GM12872 (cell line): ENCODE data around the gene EFTUD2.

ENCODE experiments used
- TF ChIP-seq, protein P1 (sequence below): IDR thresholded peaks from 3 replicates; pipeline ENCODE4 v1.5.1; 2011; ENCODE audit warnings: low read depth, mild to moderate bottlenecking, low read length, moderate library complexity; ENCODE audit not compliant: insufficient read depth

The EFTUD2 gene

DNA sequence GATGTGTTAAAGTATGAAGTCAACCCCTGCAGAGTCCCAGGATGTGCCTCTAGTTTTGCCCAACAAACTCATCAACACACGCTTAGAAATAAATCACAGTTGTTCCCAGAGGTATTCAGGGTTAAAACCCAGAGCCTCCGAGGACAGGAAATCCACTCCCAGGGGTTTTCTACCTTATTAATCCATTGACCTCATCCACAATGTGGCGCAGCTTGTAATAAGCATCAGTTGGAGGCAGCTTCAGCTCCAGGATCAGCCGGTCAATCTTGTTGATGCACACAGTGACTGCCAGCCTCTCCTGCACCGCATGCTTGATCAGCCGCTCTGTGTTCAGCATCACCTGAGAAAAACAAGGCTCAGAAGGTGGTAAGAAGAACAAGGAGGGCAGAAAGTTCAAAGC, 23.5 kb downstream of the EFTUD2 start:
- TF ChIP-seq, protein P1, sequence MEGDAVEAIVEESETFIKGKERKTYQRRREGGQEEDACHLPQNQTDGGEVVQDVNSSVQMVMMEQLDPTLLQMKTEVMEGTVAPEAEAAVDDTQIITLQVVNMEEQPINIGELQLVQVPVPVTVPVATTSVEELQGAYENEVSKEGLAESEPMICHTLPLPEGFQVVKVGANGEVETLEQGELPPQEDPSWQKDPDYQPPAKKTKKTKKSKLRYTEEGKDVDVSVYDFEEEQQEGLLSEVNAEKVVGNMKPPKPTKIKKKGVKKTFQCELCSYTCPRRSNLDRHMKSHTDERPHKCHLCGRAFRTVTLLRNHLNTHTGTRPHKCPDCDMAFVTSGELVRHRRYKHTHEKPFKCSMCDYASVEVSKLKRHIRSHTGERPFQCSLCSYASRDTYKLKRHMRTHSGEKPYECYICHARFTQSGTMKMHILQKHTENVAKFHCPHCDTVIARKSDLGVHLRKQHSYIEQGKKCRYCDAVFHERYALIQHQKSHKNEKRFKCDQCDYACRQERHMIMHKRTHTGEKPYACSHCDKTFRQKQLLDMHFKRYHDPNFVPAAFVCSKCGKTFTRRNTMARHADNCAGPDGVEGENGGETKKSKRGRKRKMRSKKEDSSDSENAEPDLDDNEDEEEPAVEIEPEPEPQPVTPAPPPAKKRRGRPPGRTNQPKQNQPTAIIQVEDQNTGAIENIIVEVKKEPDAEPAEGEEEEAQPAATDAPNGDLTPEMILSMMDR: no peak

DNA sequence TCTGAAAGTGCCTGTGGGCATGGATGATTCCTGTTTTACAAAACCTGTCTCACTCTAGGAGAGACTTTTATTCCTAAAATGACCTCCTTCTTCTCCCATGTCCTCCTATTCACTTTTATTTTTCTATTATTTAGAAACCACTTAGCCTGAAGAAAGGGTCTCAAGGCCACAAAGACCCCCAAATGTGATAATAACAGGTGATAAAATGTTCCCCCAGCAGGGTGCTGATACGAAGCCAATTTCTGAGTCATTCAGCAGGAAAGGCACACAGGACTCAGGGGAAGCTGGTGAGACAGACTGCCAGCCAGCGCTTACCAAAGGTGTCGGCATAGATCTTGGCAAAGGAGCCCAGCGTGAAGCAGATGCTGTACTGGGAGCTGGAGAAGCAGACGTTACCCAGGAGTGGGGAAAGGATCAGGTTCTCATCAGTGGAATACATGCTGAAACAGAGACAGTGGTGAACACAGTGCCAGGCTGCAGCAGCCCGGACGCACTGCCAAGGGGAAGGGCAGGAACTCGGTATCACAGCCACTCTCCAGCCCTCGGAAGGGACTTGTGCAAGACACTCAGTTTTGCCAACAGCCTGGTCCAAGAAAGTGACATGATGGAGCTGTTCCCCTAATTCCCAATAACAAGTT, 27.0 kb downstream of the EFTUD2 start:
- TF ChIP-seq, protein P1: no peak

DNA sequence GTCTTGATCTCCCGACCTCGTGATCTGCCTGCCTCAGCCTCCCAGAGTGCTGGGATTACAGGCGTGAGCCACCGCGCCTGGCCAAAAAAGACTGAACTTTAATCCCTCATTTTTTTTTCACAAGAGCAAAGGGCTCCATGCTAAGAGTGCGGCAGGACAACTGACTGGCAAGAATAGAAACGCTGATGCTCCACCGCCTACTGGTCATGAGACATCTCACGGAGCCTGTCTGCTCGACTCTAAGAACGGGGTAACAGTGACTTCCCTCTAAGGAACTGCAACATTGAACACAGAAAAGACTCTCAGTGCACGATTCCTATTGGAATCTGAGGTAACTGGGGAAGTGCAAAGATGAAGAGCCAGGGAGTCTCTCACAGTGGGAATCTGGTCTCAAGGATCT, 27.7 kb downstream of the EFTUD2 start:
- TF ChIP-seq, protein P1: no peak

DNA sequence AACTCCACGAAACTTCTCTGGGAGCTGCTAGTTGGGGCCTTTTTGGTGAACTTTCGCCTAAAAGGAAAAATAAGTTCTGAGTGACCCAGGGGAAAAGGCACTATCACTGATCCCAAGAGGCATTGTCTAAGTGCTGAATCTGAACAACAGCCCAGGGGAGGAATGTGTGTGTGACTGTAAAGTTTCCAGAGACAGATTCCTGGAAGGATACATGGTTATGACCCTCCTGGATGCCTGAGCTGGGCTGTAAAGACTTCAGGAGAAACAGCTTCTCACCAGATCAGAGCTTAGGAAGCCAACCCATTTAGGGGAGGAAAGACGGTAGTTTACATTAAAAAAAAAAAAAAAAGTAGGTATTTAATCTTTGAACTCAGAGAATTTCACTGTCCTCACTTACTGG, 31.4 kb downstream of the EFTUD2 start:
- TF ChIP-seq, protein P1: no peak

DNA sequence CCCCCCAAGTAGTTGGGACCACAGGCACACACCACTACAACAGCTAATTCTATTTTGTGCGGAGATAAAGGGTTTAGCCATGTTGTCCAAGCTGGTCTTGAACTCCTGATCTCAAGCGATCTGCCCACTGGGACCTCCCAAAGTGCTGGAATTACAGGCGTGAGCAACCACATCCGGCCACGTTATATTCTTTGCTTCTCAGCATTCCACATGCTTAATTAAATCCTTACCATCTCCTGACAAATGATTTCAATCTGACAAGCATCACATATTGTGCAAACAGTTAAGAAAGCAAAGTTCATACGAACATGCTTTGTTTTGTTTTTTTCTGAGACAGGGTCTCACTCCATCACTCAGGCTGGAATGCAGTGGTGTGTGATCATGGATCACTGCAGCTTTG, 33.3 kb downstream of the EFTUD2 start:
- TF ChIP-seq, protein P1: no peak

DNA sequence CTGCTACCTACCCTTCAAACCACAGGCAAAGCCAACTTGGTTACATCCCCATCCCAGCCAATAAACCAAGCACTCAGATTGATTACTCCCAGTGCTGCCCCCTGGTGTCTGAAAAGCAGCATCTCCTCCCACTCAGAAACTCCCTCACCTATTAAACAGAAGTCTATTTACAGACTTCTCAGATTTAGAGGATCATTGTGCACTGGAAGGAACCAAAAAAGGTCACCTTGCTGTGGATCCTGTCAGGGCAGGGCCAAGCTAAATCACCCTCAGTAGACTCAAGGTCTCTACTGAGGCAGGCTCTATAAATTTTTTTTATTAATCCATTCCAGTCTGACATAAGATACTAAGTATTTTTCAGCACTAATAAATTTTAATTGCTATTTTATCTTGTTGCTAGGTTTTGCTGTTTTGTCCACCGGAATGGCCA, 34.0 kb downstream of the EFTUD2 start:
- TF ChIP-seq, protein P1: peak; percentile 83

DNA sequence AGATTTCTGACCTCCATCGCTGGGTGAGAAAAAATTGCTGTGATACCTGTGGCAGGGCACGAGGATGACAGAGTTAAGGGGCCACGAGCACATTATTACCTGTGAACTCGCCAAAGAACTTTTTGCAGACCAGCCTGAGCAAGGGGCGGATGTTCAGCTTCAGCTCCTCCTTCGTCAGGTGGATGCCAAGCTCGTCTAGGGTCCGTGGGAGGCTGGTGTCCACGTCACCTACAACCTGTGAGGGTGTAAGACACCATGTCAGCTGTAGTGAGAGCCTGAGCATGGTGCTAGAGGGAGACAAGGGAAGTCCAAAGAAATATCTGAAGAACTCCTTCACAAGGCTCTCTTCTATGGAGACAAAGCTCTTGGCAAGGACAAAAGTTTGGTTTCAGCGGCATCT, 34.4 kb downstream of the EFTUD2 start:
- TF ChIP-seq, protein P1: no peak
